Stimulated activated CD4-positive, alpha-beta T cell treated with anti-CD3 and anti-CD28 coated beads, Interleukin-12 subunit alpha, Interleukin-12 subunit beta, amount 100 ng/mL, for 4 hours (primary cell): ENCODE data around the gene CACNA1C.

Experiments used
- DNase-seq: peaks from one replicate; pipeline ENCODE4 v3.0.0-alpha.2; 2020

Gene CACNA1C

GRCh38 chr12:2328661-2329060, 275.9 kb downstream of the CACNA1C start:
- DNase-seq = no peak

DNA sequence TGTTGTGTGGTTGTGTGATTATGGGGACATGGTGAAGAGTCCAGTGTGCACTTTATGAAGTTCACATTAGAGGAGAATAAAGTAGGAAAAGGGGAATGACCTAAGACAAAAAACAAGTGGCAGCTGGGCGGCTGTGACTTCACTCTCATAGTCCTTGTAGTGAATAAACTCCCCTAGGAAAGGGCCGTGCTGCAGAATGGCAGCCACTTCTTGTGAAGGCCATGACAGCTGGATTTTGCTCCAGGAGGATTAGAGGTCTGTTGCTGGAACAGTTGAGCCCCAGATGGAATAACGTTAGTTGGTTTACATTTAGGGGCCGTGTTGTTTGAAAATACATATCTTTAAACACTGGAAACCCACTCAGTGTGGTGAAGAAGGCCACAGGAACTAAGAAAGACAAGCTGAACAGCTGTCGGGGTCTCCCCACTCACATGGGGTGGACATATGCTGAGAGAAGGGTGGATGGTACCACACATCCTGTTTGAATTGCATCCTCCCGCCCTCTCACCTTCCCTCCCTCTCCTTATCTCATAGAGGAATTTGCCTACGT, 276.9 kb downstream of the CACNA1C start:
- DNase-seq = no peak

GRCh38 chr12:2332236-2332635, 279.4 kb downstream of the CACNA1C start:
- DNase-seq = no peak

GRCh38 chr12:2332947-2333346, 280.2 kb downstream of the CACNA1C start:
- no peak for DNase-seq

DNA sequence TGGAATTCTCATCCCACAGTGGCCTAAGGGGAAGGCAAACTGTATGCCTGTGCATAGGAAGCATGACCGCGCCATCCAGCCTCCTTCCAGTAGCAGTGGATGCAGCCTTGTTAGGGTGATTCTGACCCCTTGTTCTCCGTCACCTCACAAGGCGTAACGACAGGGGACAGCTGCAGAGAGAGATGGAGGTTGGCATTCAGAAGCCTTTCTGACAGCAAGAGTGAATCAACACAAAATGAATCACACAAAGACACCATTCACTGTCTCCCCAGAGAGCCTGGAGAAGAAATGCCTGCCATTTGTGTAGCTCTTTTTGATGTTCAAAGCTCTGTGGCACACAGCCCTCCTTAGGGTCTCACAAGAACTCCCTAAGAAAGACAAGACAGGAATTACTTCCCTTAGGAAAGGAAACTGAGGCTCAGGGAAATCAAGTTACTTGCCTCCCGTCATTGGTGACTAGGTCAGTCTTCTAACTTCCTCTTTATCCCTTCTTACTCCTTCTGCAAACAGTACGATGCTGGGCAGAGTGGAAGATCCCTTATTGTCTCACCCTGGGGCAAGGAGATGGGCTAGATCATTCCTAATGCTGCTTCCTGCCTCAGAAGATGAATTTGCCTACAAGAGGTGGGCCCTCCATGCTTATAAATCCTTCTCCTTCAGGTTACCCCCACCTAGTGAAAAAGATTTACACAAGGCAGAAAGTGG, 280.9 kb downstream of the CACNA1C start:
- DNase-seq = no peak

GRCh38 chr12:2334271-2334670, 281.5 kb downstream of the CACNA1C start:
- DNase-seq = no peak

- no peak for DNase-seq
Observed at GRCh38 chr12:2334689-2335088, 281.9 kb downstream of the CACNA1C start.

DNA sequence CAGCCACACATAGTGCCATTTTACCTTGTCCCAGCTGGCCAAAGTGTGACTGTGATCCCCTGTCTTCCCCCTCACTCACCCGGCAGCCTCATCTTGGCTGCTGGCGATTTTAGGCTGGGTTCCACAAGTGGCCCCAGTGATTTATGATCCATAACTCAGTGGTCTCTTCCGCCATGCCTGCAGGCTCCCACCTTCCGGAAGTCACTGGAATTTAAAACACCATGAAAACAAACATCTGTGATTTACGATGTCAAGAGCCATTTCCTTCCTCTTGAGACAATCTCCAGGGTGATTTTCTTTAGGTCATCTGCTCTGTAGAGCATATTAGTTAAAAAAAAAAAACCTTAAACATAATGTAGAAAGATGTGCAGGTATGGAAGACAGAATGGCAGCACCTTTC, 282.3 kb downstream of the CACNA1C start:
- DNase-seq = no peak

- DNase-seq = no peak
Observed at GRCh38 chr12:2335513-2335912, 282.7 kb downstream of the CACNA1C start.

DNA sequence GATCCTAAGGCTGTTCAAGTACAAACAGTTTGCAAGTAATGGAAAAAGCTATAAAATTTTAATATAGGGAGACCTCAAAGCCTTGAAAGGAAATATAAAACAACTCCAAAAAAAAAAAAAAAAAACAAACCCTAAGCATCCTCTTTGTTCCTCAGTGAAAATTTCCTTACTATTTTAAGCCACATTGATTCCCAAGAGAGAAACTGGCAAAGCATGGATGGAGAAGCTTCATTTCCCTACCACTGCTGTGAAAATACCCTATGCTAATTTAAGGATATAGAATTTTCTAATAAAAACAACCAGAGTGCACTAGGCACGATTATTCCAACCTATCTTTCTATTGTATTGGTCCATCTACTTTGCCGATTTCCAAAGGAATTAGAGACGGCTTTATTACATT, 283.1 kb downstream of the CACNA1C start:
- no peak for DNase-seq

- no peak for DNase-seq
Observed at GRCh38 chr12:2336409-2336829, 283.6 kb downstream of the CACNA1C start.

DNA sequence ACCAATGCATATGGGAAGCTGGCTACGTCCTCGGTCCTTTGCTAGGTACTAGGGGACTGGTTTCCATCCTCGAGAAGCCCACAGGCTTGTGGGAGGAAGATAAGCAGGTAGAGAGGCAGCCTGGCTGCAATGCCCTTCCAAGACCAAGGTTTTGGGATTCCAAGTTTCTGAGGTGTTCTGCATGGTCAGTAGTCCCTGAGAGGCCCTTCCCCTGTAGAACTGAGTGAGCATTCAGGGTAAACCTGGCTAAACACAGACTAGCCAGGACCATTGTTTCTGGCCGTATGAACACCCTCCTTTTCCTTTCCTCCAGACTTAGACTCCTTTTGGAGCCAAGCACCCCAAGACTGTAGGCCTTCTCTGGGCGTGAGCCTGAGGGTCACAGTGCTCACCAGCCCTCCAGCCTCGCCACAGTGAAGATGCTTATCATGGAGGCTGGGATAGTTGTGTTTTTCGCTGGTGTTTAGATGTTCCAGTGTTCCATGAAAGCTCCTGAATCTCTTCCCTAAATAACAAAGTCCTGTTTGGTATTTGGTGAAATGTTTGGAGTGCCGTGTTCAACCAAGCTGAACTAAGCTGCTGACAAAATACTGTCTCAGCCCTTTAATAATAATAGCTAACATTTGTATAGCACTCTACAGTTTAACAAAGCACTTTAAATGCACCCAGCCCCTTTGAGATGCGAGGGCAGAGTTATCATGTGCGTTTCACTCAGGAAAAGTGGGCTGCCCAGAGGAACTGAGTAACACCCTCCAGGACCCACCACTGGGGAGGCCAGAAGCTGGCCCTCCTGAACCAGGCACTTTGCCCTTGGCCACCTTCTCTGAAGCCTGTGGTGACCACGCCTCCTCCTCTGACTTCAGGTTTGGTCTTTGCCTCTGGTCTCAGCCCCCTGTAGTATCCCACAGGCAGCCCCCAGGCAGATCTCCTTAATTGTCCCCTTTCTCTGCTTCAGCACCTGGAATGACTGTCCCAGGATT, 284.5 kb downstream of the CACNA1C start:
- no peak for DNase-seq

- DNase-seq = no peak
Observed at GRCh38 chr12:2338381-2338780, 285.6 kb downstream of the CACNA1C start.

DNA sequence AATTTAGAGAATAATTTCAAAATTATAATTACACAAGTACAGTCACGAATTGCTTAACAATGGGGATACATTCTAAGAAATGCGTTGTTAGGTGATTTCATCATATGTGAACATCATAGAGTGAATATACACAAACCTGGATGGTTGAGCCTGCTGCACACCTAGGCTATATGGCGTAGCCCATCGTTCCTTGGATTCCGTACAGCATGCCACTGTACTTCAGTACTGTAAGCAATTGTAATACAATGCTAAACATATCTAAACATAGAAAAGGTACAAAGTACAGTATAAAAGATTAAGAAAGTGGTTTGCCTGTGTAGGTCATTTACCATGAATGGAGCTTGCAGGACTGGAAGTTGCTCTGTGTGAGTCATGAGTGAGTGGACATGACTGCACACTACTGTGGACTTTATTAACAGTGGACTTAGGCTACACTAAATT, 286.2 kb downstream of the CACNA1C start:
- DNase-seq = no peak

- DNase-seq = no peak
Observed at GRCh38 chr12:2341051-2341751, 288.4 kb downstream of the CACNA1C start.

DNA sequence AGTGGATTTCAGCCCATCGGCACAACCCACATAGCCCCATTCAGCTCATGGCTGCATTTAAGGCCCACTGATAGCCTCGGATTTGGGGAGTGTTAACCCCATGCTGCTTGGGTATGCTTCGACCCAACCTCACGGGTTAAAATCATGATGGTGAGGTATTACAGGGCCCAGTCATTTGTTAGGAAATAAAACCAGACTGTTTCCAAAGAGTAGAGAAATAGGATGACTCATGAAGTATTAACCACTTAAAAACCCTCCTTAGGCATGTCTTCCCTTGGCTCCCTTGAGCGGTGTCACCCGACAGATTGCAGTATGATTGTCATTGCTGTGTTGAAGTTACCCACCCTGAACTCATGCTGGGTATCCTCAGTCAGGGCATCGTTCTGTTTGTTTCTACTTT, 289.1 kb downstream of the CACNA1C start:
- no peak for DNase-seq

DNA sequence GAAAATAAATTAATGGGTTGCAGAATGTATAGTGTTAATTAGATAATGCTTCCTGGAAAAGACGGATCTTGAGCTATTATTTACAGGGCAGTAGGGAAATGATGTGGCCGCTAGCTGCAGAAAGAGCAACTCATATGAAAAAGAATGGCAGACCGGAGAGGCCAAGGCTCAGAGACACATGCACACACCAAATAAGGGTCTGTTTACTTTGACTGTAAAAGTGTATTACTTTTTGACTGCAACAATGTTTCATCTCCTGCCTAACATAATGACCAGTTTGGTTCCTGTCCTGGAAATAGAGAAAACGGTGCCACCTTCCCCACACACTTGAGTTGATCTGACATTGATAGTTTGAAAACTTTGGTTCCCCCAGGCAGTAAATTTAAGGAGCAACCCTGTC, 290.9 kb downstream of the CACNA1C start:
- no peak for DNase-seq

DNA sequence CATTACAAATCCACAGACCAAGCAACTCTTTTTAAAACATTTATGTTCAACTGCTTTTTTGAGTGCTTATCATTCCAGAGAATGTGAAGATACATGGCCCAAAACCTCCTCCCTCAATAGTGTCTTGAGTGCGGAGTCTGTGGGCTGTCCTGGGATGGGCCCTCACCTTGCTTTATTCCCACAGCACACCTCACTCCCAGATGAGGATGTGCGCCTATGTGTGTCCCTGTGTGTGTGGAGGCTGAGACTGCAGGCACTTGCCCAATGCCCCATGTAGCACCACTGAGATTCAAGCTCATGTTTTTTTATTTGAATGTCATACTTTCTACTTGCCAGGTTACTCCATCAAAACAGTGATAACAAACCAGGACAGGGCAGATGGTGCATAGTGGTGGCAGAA, 291.7 kb downstream of the CACNA1C start:
- DNase-seq = no peak

GRCh38 chr12:2344885-2345284, 292.1 kb downstream of the CACNA1C start:
- DNase-seq = no peak

GRCh38 chr12:2345902-2346301, 293.1 kb downstream of the CACNA1C start:
- DNase-seq = no peak

GRCh38 chr12:2346416-2346815, 293.6 kb downstream of the CACNA1C start:
- DNase-seq = no peak

DNA sequence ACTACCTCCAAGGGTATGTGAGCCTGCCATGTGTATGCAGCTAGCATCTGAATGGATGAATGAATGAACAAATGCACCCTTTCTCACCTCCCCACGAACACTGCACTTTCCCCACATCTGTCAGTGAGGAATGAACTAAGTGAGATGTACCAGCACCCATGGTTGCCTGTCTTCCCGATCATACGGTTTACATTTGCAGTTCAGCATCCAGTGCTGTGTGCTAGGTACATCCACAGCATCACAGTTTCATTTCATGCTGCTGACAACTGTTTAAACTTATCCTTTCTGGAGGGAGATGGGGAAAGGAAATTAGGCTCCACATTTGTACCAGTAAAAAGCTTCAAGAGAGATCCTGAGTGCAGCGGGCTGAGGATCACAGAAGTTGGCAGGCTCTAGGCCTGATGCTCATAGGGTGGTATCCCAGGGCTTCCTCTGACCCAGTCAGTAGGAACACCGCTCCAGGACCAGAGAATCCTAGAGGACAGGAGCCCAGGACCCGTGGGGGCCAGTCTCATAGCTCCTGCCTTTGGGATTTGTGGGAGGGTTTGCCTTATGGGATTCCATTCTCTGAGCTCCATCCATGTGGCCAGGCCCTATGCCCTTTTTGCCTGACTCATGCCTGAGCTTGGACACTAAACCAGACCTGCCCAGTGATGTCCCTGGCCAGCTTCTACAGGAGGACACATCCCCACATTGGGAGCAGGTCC, 294.5 kb downstream of the CACNA1C start:
- no peak for DNase-seq
